Hypothalamus (tissue), 51 donors: ENCODE data around the gene HAGHL.

Experiments
- DNase-seq, 51 donors: peaks; one replicate each; lab custom pipeline; 2025; lab: John Stamatoyannopoulos, UW

Gene HAGHL

DNA sequence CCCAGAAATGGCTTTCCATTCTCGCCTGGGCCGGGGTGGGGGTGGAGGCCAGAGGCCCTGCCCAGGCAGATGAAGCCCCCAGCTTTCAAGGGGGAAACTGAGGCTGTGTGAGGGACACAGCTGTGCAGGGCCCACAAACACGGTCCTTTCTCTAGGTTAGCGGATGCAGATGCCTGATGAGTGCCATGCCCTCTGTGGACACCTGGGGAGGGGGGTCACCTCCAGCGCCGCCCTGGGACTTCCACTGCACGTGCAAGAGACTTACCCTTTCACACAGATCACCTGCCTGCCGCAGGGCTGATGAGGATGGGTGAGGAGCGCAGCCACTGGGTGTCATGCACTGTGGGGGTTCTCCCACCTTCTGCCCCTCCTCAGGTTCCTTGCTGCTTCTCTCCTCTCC is 8.5 kb upstream of the HAGHL start:
- DNase-seq: no peak

DNA sequence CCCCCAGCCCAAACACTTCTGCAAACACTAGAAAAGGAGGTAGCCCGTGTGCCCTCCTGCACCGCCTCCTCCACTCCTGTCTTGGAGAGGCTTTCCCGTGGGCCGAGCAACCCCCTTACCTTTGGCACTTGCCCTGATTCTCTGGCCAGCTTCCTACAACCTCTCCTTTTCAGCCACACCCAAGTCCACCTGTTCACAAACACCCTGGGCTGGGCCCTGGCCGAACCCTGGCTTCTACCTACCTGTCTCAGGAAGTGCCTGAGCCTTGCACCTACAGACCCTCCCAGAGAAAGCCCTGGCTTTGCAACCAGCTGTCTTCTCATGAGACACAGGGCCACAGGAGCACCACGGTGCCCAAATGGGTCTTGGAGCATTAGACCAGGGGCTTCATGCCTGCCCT is 8.0 kb upstream of the HAGHL start:
- DNase-seq: no peak

DNA sequence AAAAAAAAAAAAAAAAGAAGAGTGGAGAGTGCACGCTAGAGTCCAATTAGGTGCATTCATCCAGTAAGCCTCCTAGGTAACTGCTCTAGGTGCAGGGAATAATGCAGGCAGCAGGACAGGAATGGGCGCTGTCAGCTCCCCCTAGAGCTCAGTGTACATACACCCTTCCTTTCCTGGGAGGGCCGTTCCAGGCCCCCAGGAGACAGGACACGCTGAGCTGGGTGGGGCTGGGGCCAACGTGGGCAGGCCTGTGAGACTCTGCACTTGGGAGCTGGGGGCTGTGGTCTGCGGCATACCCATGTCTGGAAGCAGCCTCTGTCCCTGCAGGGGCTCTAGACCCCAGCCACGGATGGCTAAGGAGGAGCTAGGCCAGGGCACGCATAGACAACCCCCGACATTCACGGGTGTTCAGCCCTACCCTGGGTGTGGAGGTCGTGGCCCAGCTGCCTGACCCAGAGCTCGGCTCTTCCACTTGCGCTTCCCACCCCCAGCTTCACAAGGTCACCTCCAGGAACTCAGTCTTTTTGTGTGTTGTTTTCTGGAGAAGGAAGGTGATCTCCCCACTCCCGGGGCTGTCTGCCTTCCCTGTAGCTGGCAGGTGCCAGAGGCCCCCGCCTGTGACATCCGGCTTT is 7.0 kb upstream of the HAGHL start:
- DNase-seq: peak in 5 of 51 donors; percentile 23 to 67 (median 48)

DNA sequence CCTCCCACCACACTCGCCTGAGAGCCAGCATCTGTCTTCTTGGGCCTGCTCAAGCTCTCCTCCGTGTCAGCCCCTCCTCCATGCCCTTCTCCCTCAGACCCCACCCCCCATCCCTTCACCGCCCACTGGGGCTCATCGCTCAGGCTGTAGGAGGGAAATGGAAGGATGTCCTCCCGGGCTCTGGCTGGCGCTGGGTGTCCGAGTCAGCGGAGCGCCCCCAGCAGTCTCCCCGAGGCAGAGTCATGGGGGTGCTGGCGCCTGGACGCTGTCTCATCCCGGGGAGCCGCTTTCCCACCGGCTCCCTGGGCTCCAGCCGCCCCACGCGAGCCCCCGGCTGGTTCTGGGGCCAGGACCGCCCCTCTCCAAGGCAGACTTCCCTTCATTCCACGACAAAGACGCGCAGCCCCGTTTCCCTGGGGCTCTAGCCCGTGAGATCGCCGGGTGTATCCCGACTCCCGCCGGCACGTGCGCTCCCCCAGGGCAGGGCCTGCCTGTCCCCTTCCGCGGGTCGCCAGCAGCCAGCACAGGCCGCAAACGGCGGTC is 6.4 kb upstream of the HAGHL start:
- DNase-seq: peak in 47 of 51 donors; percentile 23 to 83 (median 64)

GRCh38 chr16:720990-721764 is 5.7 kb upstream of the HAGHL start, which contains the start of gene ANTKMT:
Gene ANTKMT, plus strand, starts transcription at chr16:721146. Its CDS starts 129 bp downstream, at chr16:721275.
- peak in 48 of 51 donors; percentile 36 to 85 (median 74) for DNase-seq

DNA sequence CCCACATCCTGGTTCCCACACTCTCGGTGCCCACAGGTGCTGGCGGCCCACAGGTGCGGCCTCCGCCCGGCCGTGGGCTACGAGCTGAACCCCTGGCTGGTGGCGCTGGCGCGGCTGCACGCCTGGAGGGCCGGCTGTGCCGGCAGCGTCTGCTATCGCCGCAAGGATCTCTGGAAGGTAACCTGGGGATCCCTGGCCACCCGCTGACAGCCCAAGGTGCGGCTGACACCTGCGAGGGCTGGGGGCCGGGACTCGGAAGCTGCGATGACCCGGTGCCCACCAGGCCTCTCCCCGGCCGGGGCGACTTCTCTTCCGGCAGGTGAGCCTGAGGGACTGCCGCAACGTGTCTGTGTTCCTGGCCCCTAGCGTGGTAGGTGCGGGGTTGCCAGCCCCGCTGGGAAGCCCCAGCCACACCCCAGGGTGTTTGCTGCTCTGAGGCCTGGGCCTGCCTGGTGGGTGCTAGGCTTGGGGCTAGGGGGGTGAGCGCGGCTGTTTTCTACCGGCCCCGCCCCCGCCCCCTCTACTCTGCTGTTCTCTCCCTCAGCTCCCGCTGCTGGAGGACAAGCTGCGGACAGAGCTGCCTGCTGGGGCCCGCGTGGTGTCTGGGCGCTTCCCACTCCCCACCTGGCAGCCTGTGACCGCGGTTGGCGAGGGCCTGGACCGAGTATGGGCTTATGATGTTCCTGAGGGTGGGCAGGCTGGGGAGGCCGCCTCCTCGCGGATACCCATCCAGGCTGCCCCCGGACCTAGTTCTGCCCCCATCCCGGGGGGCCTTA is 5.0 kb upstream of the HAGHL start:
- DNase-seq: no peak

GRCh38 chr16:722835-723633 is 3.9 kb upstream of the HAGHL start:
- DNase-seq: peak in 1 of 51 donors; percentile 41

DNA sequence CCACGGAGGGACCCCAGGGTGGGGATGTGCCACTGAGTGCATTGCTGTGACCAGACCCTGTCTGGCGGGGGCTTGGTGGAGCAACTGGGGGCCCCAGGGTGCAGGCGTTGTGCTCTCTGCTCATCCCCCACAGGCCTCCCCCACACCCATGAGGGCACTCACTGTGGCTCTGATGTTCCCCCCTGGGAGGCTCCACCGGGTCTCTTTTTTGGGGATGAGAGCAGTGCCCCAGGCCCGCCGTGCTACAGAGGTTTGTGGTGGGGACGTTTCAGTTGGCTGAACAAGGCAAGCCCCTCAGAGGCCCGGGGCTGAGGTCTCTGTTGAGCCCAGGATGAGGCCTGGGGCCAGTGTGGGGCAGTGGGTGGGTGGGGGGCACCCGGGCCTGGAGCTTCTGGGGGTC is 3.2 kb upstream of the HAGHL start:
- no peak for DNase-seq

GRCh38 chr16:724188-725040 is 2.5 kb upstream of the HAGHL start:
- no peak for DNase-seq

DNA sequence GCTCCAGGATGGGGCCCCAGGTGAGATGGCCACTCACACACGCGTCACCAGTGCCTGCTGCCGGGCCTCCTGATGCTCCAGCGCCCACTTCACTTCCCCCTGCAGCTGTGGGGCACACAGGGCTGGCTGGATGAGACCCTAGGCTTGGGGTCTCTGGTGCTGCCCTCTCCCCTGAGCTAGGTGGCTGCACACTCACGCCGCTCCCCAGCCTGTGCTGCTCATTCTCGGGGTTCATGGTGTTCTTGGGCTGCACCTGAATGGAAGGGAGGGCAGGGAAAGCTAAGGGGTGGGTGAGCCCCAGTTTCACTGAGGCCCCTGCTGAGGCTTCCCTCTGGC is 1.9 kb upstream of the HAGHL start:
- no peak for DNase-seq

DNA sequence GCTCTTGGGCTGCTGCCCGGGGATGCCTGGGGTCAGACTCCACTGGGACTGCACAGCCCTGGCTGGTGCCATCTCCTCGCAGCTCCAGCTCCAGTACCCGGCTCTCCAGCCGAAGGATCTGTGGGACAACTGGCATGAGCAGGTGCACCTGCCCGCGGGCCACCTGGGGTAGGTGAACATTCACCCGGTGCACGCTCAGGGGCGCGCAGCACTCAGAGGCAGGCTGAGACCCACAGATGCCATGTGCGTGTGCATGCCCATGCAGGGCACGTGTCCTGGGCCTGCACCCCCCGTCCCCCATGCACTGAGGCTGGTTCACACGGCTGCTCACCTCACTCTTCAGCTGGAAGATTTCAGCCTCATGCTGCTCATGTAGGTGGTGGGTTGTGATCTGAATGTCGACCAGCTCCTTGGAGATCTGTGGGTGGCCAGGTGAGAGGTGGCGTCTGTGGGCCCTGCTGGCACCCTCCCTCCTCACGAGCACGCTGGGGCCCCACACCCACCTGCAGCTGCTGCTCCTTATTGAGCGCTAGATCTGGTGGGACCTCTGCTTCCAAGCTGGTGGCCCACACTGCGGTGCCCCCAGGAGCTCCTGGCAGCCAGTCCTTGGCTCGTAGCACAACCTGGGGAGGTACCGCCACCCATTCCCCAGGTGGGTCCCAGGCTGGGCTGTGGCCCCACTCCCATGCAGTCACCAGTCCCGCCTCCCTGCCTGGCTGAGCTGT is 1.3 kb upstream of the HAGHL start:
- no peak for DNase-seq

DNA sequence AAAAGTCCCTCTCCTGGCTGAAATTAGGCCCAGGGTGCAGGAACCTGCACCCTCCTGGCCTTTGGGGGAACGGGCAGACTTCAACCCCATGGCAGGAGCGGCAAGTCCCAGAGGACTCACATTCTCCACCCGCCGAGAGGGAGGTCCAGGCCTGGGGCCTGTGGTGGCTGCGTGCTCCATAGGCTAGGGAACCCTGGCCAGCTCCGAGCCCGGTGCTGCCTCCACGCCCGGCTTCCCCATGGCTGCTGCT is 793 bp upstream of the HAGHL start:
- DNase-seq: peak in 1 of 51 donors; percentile 6

GRCh38 chr16:727291-727977 is 528 bp downstream of the HAGHL start:
- no peak for DNase-seq

DNA sequence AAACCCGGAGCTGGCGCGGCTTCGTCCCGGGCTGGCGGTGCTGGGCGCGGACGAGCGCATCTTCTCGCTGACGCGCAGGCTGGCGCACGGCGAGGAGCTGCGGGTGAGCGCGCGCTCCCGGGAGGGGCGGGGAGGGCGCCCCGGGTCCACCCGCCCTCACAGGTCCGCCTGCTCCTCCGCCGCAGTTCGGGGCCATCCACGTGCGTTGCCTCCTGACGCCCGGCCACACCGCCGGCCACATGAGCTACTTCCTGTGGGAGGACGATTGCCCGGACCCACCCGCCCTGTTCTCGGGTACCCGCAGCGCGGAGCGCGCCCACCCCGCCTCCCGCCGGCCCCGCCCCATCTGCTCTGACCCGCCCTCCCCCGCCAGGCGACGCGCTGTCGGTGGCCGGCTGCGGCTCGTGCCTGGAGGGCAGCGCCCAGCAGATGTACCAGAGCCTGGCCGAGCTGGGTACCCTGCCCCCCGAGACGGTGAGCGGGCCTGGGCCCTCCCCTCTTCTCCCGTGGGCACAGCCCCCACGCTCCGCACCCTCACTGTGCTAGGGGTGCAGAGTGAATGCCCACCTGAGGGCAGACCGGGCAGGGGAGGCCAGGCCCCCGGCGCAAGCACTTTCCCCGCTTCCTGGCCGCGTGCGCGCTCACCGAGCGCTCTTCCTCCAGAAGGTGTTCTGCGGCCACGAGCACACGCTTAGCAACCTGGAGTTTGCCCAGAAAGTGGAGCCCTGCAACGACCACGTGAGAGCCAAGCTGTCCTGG is 1.4 kb downstream of the HAGHL start:
- peak in 42 of 51 donors; percentile 13 to 86 (median 58) for DNase-seq

DNA sequence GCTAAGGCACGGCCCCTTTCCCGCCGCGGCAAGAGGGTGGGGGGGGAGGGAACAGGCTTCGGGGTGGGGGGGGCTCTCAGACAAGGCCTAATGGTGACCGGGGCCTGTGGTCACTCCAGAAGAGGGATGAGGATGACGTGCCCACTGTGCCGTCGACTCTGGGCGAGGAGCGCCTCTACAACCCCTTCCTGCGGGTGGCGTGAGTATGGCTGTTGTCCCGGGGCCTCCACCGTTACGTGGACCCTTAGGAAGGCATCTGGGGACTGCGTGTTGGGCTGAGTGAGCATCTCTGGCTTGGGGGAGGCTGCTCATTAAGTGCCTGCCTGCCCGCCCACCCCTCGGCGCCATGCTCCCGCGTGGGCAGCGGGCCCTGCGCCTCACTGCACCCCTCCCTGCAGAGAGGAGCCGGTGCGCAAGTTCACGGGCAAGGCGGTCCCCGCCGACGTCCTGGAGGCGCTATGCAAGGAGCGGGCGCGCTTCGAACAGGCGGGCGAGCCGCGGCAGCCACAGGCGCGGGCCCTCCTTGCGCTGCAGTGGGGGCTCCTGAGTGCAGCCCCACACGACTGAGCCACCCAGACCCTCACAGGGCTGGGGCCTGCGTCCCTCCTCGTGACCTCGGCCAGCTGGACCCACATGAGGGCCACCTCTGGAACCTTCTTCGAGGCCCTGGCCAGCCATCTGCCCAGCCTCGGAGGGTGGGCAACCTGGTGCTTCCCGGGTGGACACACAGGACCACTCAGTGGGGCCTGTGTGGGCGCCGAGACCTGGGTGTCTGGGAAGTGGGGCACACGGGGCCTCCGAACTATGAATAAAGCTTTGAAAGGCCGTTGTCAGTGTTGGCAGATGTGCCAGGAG is 2.2 kb downstream of the HAGHL start:
- peak in 2 of 51 donors; percentile 42 to 43 for DNase-seq

- no peak for DNase-seq
These were observed 3.1 kb downstream of the HAGHL start for GRCh38 chr16:729768-730665.
